GM19463 (cell line): Measurements from ENCODE around the gene LGSN.
"Not testable (repeated sequence)": the region's sequence is repeated elsewhere in the genome, so short reads cannot be mapped to it uniquely, and the experiment has no call there.

ENCODE experiments used
- ATAC-seq: cut with Tn5 transposase; IDR thresholded peaks from one replicate; pipeline ENCODE4 v1.9.1; 2021; ENCODE audit warnings: mild to moderate bottlenecking, moderate library complexity; ENCODE audit not compliant: unreplicated experiment

LGSN gene

GRCh38 chr6:63319939-63320338, at the start of gene LGSN:
Gene LGSN, minus strand, starts transcription at chr6:63319983. Its CDS starts 40 bp downstream, at chr6:63319943.
- ATAC-seq, result no peak

GRCh38 chr6:63368347-63368746, 48.6 kb upstream of the LGSN start:
- no peak for ATAC-seq

GRCh38 chr6:63362500-63363120, 42.8 kb upstream of the LGSN start:
- not testable (repeated sequence) for ATAC-seq

GRCh38 chr6:63357384-63357783, 37.6 kb upstream of the LGSN start:
- ATAC-seq, result not testable (repeated sequence)

GRCh38 chr6:63355632-63356031, 35.8 kb upstream of the LGSN start:
- ATAC-seq, result no peak

GRCh38 chr6:63353286-63353630, 33.5 kb upstream of the LGSN start:
- peak; percentile 0 for ATAC-seq

- ATAC-seq, result peak; percentile 86
Measured at GRCh38 chr6:63352544-63353285, 32.9 kb upstream of the LGSN start.

- peak; percentile 33 for ATAC-seq
Measured at GRCh38 chr6:63352069-63352543, 32.3 kb upstream of the LGSN start.

- ATAC-seq, result no peak
Measured at GRCh38 chr6:63349401-63349800, 29.6 kb upstream of the LGSN start.

- no peak for ATAC-seq
Measured at GRCh38 chr6:63348836-63349235, 29.1 kb upstream of the LGSN start.

GRCh38 chr6:63347599-63347998, 27.8 kb upstream of the LGSN start:
- ATAC-seq, result peak; percentile 40

GRCh38 chr6:63346217-63346835, 26.5 kb upstream of the LGSN start:
- no peak for ATAC-seq

- no peak for ATAC-seq
Measured at GRCh38 chr6:63340351-63340750, 20.6 kb upstream of the LGSN start.

- not testable (repeated sequence) for ATAC-seq
Measured at GRCh38 chr6:63334652-63335051, 14.9 kb upstream of the LGSN start.

- no peak for ATAC-seq
Measured at GRCh38 chr6:63333440-63333839, 13.7 kb upstream of the LGSN start.

GRCh38 chr6:63326630-63327029, 6.8 kb upstream of the LGSN start:
- not testable (repeated sequence) for ATAC-seq

GRCh38 chr6:63322981-63323380, 3.2 kb upstream of the LGSN start:
- ATAC-seq, result no peak

GRCh38 chr6:63321821-63322220, 2.0 kb upstream of the LGSN start:
- no peak for ATAC-seq

- no peak for ATAC-seq
Measured at GRCh38 chr6:63317641-63318040, 2.1 kb downstream of the LGSN start.

- no peak for ATAC-seq
Measured at GRCh38 chr6:63316113-63316512, 3.7 kb downstream of the LGSN start.

GRCh38 chr6:63313111-63313510, 6.7 kb downstream of the LGSN start:
- no peak for ATAC-seq
